Measurements from ENCODE around the gene NUP210L.
A peak's percentile ranks its signal among the peaks of the same experiment; 100 is the strongest.

Gene NUP210L

DNA sequence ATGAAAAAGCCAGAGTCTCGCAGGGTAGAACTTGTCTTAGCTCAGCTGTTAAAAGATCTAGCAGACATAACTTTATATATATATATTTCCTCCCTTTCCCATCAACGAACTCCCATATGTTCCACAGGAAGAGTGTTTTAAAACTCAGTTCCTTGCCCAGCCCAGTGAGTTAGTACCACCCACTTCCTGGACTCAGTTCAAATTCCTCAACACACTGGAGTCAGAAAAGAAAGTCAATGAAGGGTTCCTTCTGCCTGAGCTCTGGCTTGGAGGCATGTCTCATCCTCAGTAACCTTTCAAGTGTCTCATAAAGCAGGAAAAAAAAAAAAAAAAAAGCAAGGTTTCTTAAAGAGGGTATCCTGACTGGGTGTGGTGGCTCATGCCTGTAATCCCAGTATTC is 21.5 kb upstream of the NUP210L start:
- peaks cover 61 to 62% of the 10 kb centered on the region in 2 experiments for H3K4me1 ChIP-seq (ENCODE audit: control insufficient read depth in 1 of 2, insufficient read depth in 1 of 2, low read depth in 1 of 2, low read length in 1 of 2)
- H3K4me3 ChIP-seq (ENCODE audit: low read depth in 1 of 2, low read length in 1 of 2): peak overlapping the region in 1 of 2 experiments; percentile 16
- TF ChIP-seq CTCF (IDR thresholded peaks at IDR 0.05): no peak
- H3K36me3 ChIP-seq: peaks cover 61% of the 10 kb centered on the region
- H3K27me3 ChIP-seq: no peaks in the 10 kb centered on the region
- peak overlapping the region; percentile 67 for H3K27ac ChIP-seq
- no peaks in the 10 kb centered on the region for H3K9me3 ChIP-seq

GRCh38 chr1:154174654-154175053 is 19.8 kb upstream of the NUP210L start:
- no peaks in the 10 kb centered on the region for H3K9me3 ChIP-seq
- peaks cover 77% of the 10 kb centered on the region for H3K36me3 ChIP-seq
- H3K4me3 ChIP-seq (ENCODE audit: low read depth in 1 of 2, low read length in 1 of 2): no peak overlapping the region
- no peak for TF ChIP-seq CTCF (IDR thresholded peaks at IDR 0.05)
- peaks cover 45% of the 10 kb centered on the region in 2 experiments for H3K4me1 ChIP-seq (ENCODE audit: control insufficient read depth in 1 of 2, insufficient read depth in 1 of 2, low read depth in 1 of 2, low read length in 1 of 2)
- H3K27ac ChIP-seq: no peak overlapping the region
- no peaks in the 10 kb centered on the region for H3K27me3 ChIP-seq

DNA sequence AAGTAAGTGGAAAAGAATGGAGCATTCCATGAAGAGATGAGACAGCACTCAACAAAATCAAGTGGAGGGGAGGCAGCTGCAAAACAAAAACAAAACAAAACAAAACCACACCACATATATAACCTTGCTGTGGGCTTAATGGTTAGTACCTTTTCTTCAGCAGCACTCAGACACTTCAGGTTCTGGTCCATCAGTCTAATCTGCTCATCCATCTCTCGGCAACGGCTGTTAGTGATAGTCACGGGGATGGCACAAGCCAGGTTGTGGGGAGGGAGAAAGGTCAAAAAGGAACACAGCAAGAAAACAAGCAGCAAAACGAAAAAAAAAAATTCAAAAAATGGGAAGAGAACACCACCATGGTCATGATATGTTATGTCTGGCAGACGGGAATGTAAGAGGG is 17.0 kb upstream of the NUP210L start:
- peaks cover 91% of the 10 kb centered on the region for H3K36me3 ChIP-seq
- no peak overlapping the region for H3K4me3 ChIP-seq (ENCODE audit: low read depth in 1 of 2, low read length in 1 of 2)
- H3K27ac ChIP-seq: peak overlapping the region; percentile 55
- H3K4me1 ChIP-seq (ENCODE audit: control insufficient read depth in 1 of 2, insufficient read depth in 1 of 2, low read depth in 1 of 2, low read length in 1 of 2): peaks cover 17% of the 10 kb centered on the region in 2 experiments
- no peak for TF ChIP-seq CTCF (IDR thresholded peaks at IDR 0.05)
- H3K27me3 ChIP-seq: no peaks in the 10 kb centered on the region
- H3K9me3 ChIP-seq: no peaks in the 10 kb centered on the region

GRCh38 chr1:154171223-154171583 is 16.3 kb upstream of the NUP210L start:
- peaks cover 10% of the 10 kb centered on the region in 2 experiments for H3K4me1 ChIP-seq (ENCODE audit: control insufficient read depth in 1 of 2, insufficient read depth in 1 of 2, low read depth in 1 of 2, low read length in 1 of 2)
- H3K27me3 ChIP-seq: no peaks in the 10 kb centered on the region
- H3K9me3 ChIP-seq: no peaks in the 10 kb centered on the region
- no peak overlapping the region for H3K4me3 ChIP-seq (ENCODE audit: low read depth in 1 of 2, low read length in 1 of 2)
- peak overlapping the region; percentile 55 for H3K27ac ChIP-seq
- peaks cover 98% of the 10 kb centered on the region for H3K36me3 ChIP-seq
- no peak for TF ChIP-seq CTCF (IDR thresholded peaks at IDR 0.05)

- peaks cover 98% of the 10 kb centered on the region for H3K36me3 ChIP-seq
- H3K4me3 ChIP-seq (ENCODE audit: low read depth in 1 of 2, low read length in 1 of 2): no peak overlapping the region
- TF ChIP-seq CTCF (IDR thresholded peaks at IDR 0.05): no peak
- H3K27ac ChIP-seq: peak overlapping the region; percentile 55
- no peaks in the 10 kb centered on the region for H3K27me3 ChIP-seq
- H3K9me3 ChIP-seq: no peaks in the 10 kb centered on the region
- H3K4me1 ChIP-seq (ENCODE audit: control insufficient read depth in 1 of 2, insufficient read depth in 1 of 2, low read depth in 1 of 2, low read length in 1 of 2): peaks cover 5% of the 10 kb centered on the region in 2 experiments
These were observed 15.8 kb upstream of the NUP210L start for GRCh38 chr1:154170547-154171222.

Data from neutrophil (primary cell).